ENCODE results near the gene STARD10.
A peak's percentile ranks its signal among the peaks of the same experiment; 100 is the strongest.
"Not testable (repeated sequence)": the region's sequence is repeated elsewhere in the genome, so short reads cannot be mapped to it uniquely, and the experiment has no call there.

Gene STARD10

GRCh38 chr11:72793425-72794367 is at the start of gene STARD10:
Gene STARD10, minus strand, starts transcription at chr11:72794047. Its CDS starts 12,866 bp downstream, at chr11:72781181.
- peak; percentile 100 for DNase-seq (ENCODE audit: low spot score)

- no peak for DNase-seq (ENCODE audit: low spot score)
These were observed 48.9 kb upstream of the STARD10 start for GRCh38 chr11:72842653-72843330.

- no peak for DNase-seq (ENCODE audit: low spot score)
These were observed 48.3 kb upstream of the STARD10 start for GRCh38 chr11:72842126-72842525.

- no peak for DNase-seq (ENCODE audit: low spot score)
These were observed 47.5 kb upstream of the STARD10 start for GRCh38 chr11:72841397-72841796.

- peak; percentile 71 for DNase-seq (ENCODE audit: low spot score)
These were observed 46.9 kb upstream of the STARD10 start for GRCh38 chr11:72840780-72841179.

GRCh38 chr11:72838691-72839305 is 45.0 kb upstream of the STARD10 start:
- no peak for DNase-seq (ENCODE audit: low spot score)

GRCh38 chr11:72836111-72836510 is 42.3 kb upstream of the STARD10 start:
- DNase-seq (ENCODE audit: low spot score): no peak

GRCh38 chr11:72834905-72835304 is 41.1 kb upstream of the STARD10 start:
- DNase-seq (ENCODE audit: low spot score): no peak

- no peak for DNase-seq (ENCODE audit: low spot score)
These were observed 40.1 kb upstream of the STARD10 start for GRCh38 chr11:72833811-72834493.

- DNase-seq (ENCODE audit: low spot score): no peak
These were observed 39.4 kb upstream of the STARD10 start for GRCh38 chr11:72833083-72833733.

GRCh38 chr11:72832301-72833082 is 38.6 kb upstream of the STARD10 start:
- DNase-seq (ENCODE audit: low spot score): no peak

- peak; percentile 86 for DNase-seq (ENCODE audit: low spot score)
These were observed 37.9 kb upstream of the STARD10 start for GRCh38 chr11:72831521-72832300.

GRCh38 chr11:72829884-72830533 is 36.2 kb upstream of the STARD10 start:
- DNase-seq (ENCODE audit: low spot score): no peak

GRCh38 chr11:72829178-72829577 is 35.3 kb upstream of the STARD10 start:
- DNase-seq (ENCODE audit: low spot score): no peak

- DNase-seq (ENCODE audit: low spot score): no peak
These were observed 34.9 kb upstream of the STARD10 start for GRCh38 chr11:72828692-72829101.

- DNase-seq (ENCODE audit: low spot score): peak; percentile 62
These were observed 34.3 kb upstream of the STARD10 start for GRCh38 chr11:72828081-72828567.

- not testable (repeated sequence) for DNase-seq (ENCODE audit: low spot score)
These were observed 33.8 kb upstream of the STARD10 start for GRCh38 chr11:72827656-72828055.

GRCh38 chr11:72826942-72827480 is 33.2 kb upstream of the STARD10 start:
- no peak for DNase-seq (ENCODE audit: low spot score)

All from AG20443 (cell line).